Measurements from ENCODE around the gene USH2A.

Gene USH2A

GRCh38 chr1:215636258-215636965 lies 786.8 kb downstream of the USH2A start:
- H3K4me3 ChIP-seq (ENCODE audit: control insufficient read depth, low read depth, low read length) = no peak overlapping the region
- peak; percentile 66 for DNase-seq (ENCODE audit: low read depth)

GRCh38 chr1:215635827-215636226 lies 787.4 kb downstream of the USH2A start:
- DNase-seq (ENCODE audit: low read depth) = no peak
- TF ChIP-seq CTCF (IDR thresholded peaks at IDR 0.05; ENCODE audit: control insufficient read depth, insufficient read depth, low read depth, low read length, missing control alignments) = no peak
- H3K4me3 ChIP-seq (ENCODE audit: control insufficient read depth, low read depth, low read length) = no peak overlapping the region

More at GRCh38 chr1:215636258-215636965, 786.8 kb downstream of the USH2A start:
- TF ChIP-seq CTCF (IDR thresholded peaks at IDR 0.05; ENCODE audit: control insufficient read depth, insufficient read depth, low read depth, low read length, missing control alignments) = no peak

GRCh38 chr1:215631489-215631888 lies 791.8 kb downstream of the USH2A start:
- peak; percentile 5 for DNase-seq (ENCODE audit: low read depth)
- no peak for TF ChIP-seq CTCF (IDR thresholded peaks at IDR 0.05; ENCODE audit: control insufficient read depth, insufficient read depth, low read depth, low read length, missing control alignments)
- H3K4me3 ChIP-seq (ENCODE audit: control insufficient read depth, low read depth, low read length) = no peak overlapping the region

GRCh38 chr1:215631040-215631439 lies 792.2 kb downstream of the USH2A start:
- no peak for DNase-seq (ENCODE audit: low read depth)
- no peak overlapping the region for H3K4me3 ChIP-seq (ENCODE audit: control insufficient read depth, low read depth, low read length)
- TF ChIP-seq CTCF (IDR thresholded peaks at IDR 0.05; ENCODE audit: control insufficient read depth, insufficient read depth, low read depth, low read length, missing control alignments) = no peak

- TF ChIP-seq CTCF (IDR thresholded peaks at IDR 0.05; ENCODE audit: control insufficient read depth, insufficient read depth, low read depth, low read length, missing control alignments) = no peak
- H3K4me3 ChIP-seq (ENCODE audit: control insufficient read depth, low read depth, low read length) = no peak overlapping the region
- DNase-seq (ENCODE audit: low read depth) = no peak
Measured at GRCh38 chr1:215625949-215626348, 797.3 kb downstream of the USH2A start.

GRCh38 chr1:215623162-215623561 lies 800.1 kb downstream of the USH2A start:
- DNase-seq (ENCODE audit: low read depth) = no peak
- TF ChIP-seq CTCF (IDR thresholded peaks at IDR 0.05; ENCODE audit: control insufficient read depth, insufficient read depth, low read depth, low read length, missing control alignments) = no peak
- H3K4me3 ChIP-seq (ENCODE audit: control insufficient read depth, low read depth, low read length) = no peak overlapping the region

Measured in AG09309 (cell line).